ENCODE data around the gene STK39. TPM values are rescaled to one million over a fixed set of nuclear protein-coding genes. Genes with fewer than 3 reads are reported as not detected.
"Not testable (repeated sequence)": the region's sequence is repeated elsewhere in the genome, so short reads cannot be mapped to it uniquely, and the experiment has no call there.

The STK39 gene
- total RNA-seq, 1 experiment from 2014 or later = 2.9 TPM

DNA sequence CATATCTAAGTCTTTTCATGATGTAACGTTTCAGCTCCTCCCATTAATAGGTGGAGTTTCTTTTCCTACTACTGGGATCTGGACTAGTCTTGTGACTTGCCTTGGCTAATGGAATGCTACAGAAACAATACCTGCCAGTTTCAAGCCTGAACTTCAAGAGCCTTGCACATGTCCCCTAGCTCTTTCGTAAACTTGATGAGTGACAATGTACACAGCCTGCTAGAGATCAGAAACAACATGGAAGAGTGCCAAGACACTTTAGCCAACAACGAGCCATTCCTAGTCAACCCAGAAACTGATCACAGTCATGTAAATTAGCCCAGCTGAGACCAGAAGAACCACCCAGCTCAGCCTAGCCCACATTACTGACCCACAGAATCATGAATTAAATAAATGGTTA lies 24.8 kb upstream of the STK39 start:
- H3K4me3 Mint-ChIP-seq (ENCODE audit: unreplicated experiment) = no peak overlapping the region
- TF ChIP-seq, protein P1, sequence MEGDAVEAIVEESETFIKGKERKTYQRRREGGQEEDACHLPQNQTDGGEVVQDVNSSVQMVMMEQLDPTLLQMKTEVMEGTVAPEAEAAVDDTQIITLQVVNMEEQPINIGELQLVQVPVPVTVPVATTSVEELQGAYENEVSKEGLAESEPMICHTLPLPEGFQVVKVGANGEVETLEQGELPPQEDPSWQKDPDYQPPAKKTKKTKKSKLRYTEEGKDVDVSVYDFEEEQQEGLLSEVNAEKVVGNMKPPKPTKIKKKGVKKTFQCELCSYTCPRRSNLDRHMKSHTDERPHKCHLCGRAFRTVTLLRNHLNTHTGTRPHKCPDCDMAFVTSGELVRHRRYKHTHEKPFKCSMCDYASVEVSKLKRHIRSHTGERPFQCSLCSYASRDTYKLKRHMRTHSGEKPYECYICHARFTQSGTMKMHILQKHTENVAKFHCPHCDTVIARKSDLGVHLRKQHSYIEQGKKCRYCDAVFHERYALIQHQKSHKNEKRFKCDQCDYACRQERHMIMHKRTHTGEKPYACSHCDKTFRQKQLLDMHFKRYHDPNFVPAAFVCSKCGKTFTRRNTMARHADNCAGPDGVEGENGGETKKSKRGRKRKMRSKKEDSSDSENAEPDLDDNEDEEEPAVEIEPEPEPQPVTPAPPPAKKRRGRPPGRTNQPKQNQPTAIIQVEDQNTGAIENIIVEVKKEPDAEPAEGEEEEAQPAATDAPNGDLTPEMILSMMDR (IDR thresholded peaks at IDR 0.05; ENCODE audit: insufficient read depth in 1 of 2, low read depth in 1 of 2, low read length in 1 of 2, severe bottlenecking in 1 of 2, unreplicated experiment in 1 of 2) = no peak
- Histone ChIP-seq H3K4me3 (ENCODE audit: low read depth, low read length) (no peak overlapping the region), H3K9me3 (no peaks in the 10 kb centered on the region), H3K27me3 (replicated peaks; ENCODE audit: control insufficient read depth, insufficient read depth, low read length) (no peaks in the 10 kb centered on the region), H3K36me3 (ENCODE audit: control insufficient read depth, insufficient read depth, low read length) (no peaks in the 10 kb centered on the region), H3K4me1 (no peaks in the 10 kb centered on the region)
- no peaks in the 10 kb centered on the region for H3K4me1 Mint-ChIP-seq (ENCODE audit: low read depth, unreplicated experiment)
- peak in 1 of 2 experiments; percentile 26 for DNase-seq
- ChIA-PET CTCF (no interaction called here), POLR2A (no interaction called here)
- intact Hi-C loops (cut with micrococcal nuclease; ENCODE audit: unreplicated experiment) = no loop called here
- H3K27me3 Mint-ChIP-seq (ENCODE audit: insufficient read depth, unreplicated experiment) = peaks cover 4% of the 10 kb centered on the region
- H3K9me3 Mint-ChIP-seq (ENCODE audit: unreplicated experiment) = no peaks in the 10 kb centered on the region
- H3K27ac Mint-ChIP-seq (ENCODE audit: unreplicated experiment) = no peak overlapping the region
- no peaks in the 10 kb centered on the region for H3K36me3 Mint-ChIP-seq (ENCODE audit: insufficient read depth, unreplicated experiment)
- BruUV-seq (replicated peaks) = no TSS peak

DNA sequence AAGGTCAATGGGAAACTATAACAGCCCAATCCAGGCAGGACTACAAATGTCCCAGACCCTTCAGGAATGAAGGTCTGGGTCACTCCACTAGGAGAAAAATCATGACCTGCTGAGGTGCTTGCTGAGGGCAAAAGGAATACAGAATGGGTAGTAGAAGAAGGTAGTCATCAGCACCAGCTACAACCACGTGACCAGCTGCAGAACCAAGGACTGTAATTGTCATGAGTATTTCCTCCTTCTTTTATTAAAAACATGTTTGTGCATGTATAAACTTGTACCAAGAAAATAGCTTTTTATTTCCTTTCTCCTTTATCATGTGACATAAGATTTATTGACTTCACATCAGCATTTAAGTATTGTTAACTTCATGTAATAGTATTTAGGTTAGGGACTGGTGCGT lies 15.5 kb upstream of the STK39 start:
- POLR2A ChIA-PET; intact Hi-C loops (cut with micrococcal nuclease; ENCODE audit: unreplicated experiment); H3K9me3 ChIP-seq; CTCF ChIA-PET; H3K4me3 Mint-ChIP-seq (ENCODE audit: unreplicated experiment); H3K4me1 ChIP-seq; H3K4me3 ChIP-seq (ENCODE audit: low read depth, low read length); DNase-seq; H3K36me3 Mint-ChIP-seq (ENCODE audit: insufficient read depth, unreplicated experiment); H3K27me3 Mint-ChIP-seq (ENCODE audit: insufficient read depth, unreplicated experiment); H3K4me1 Mint-ChIP-seq (ENCODE audit: low read depth, unreplicated experiment); BruUV-seq (replicated peaks); H3K27ac Mint-ChIP-seq (ENCODE audit: unreplicated experiment); H3K27me3 ChIP-seq (replicated peaks; ENCODE audit: control insufficient read depth, insufficient read depth, low read length); H3K36me3 ChIP-seq (ENCODE audit: control insufficient read depth, insufficient read depth, low read length): not testable (repeated sequence)
- peaks cover 13% of the 10 kb centered on the region for H3K9me3 Mint-ChIP-seq (ENCODE audit: unreplicated experiment)

DNA sequence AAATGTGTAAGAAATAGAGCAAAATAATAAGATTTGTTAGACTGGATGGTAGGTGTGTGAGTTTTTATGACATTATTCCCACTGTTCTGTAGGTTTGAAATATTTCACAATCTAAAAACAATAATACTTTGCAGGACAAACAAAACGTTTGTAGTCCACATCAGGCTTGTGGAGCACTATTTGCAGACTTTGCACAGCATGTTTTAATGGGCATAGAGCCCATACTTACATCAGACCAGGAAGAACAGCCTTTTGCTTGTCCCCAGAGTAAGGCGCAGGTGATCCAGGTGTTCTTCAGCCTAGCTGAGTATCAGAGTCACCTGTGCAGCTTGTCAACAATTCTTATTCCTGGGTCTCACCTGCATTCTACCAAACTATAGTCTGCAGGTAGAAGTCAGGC lies 9.1 kb upstream of the STK39 start:
- no peaks in the 10 kb centered on the region for H3K4me1 Mint-ChIP-seq (ENCODE audit: low read depth, unreplicated experiment)
- peaks cover 13% of the 10 kb centered on the region for H3K9me3 Mint-ChIP-seq (ENCODE audit: unreplicated experiment)
- intact Hi-C loops (cut with micrococcal nuclease; ENCODE audit: unreplicated experiment) = no loop called here
- H3K27ac Mint-ChIP-seq (ENCODE audit: unreplicated experiment) = no peak overlapping the region
- POLR2A ChIA-PET = no interaction called here
- H3K36me3 Mint-ChIP-seq (ENCODE audit: insufficient read depth, unreplicated experiment) = no peaks in the 10 kb centered on the region
- no peak overlapping the region for H3K4me3 Mint-ChIP-seq (ENCODE audit: unreplicated experiment)
- H3K36me3 ChIP-seq (ENCODE audit: control insufficient read depth, insufficient read depth, low read length) = no peaks in the 10 kb centered on the region
- H3K27me3 ChIP-seq (replicated peaks; ENCODE audit: control insufficient read depth, insufficient read depth, low read length) = no peaks in the 10 kb centered on the region
- BruUV-seq (replicated peaks) = no TSS peak
- H3K27me3 Mint-ChIP-seq (ENCODE audit: insufficient read depth, unreplicated experiment) = no peaks in the 10 kb centered on the region
- TF ChIP-seq, protein P1 (IDR thresholded peaks at IDR 0.05; ENCODE audit: insufficient read depth in 1 of 2, low read depth in 1 of 2, low read length in 1 of 2, severe bottlenecking in 1 of 2, unreplicated experiment in 1 of 2) = no peak
- H3K4me3 ChIP-seq (ENCODE audit: low read depth, low read length) = no peak overlapping the region
- H3K4me1 ChIP-seq = peaks cover 4% of the 10 kb centered on the region; the same call in 1 of the 2 replicates
- CTCF ChIA-PET = no interaction called here
- no peaks in the 10 kb centered on the region; the same call in 1 of the 2 replicates for H3K9me3 ChIP-seq
- no peak for DNase-seq

DNA sequence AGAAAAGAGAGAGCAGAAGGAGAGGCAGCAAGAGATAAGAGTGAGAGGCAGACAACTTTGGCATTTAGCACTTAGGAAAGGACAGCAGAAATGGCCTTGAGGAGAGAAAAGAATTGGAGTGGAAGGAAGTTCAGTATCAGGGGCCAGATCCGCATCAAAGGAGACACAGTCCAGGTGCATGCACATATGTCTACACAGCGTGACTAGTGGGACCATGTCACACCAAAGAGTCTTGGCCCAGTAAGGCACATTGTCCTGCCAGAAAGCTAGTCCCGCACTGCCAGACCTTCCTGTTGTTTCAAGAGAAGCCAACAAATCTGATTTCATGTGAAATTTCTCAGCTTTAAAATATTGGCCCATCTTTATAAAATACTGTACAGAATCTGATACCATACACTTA lies 8.5 kb upstream of the STK39 start:
- Histone ChIP-seq H3K27me3 (replicated peaks; ENCODE audit: control insufficient read depth, insufficient read depth, low read length) (no peaks in the 10 kb centered on the region), H3K4me1 (peaks cover 4% of the 10 kb centered on the region; the same call in 1 of the 2 replicates), H3K9me3 (no peaks in the 10 kb centered on the region; the same call in 1 of the 2 replicates), H3K4me3 (ENCODE audit: low read depth, low read length) (no peak overlapping the region), H3K36me3 (ENCODE audit: control insufficient read depth, insufficient read depth, low read length) (no peaks in the 10 kb centered on the region)
- ChIA-PET CTCF (no interaction called here), POLR2A (no interaction called here)
- intact Hi-C loops (cut with micrococcal nuclease; ENCODE audit: unreplicated experiment) = no loop called here
- TF ChIP-seq, protein P1 (IDR thresholded peaks at IDR 0.05; ENCODE audit: insufficient read depth in 1 of 2, low read depth in 1 of 2, low read length in 1 of 2, severe bottlenecking in 1 of 2, unreplicated experiment in 1 of 2) = no peak
- Mint-ChIP-seq H3K36me3 (ENCODE audit: insufficient read depth, unreplicated experiment) (no peaks in the 10 kb centered on the region), H3K4me3 (ENCODE audit: unreplicated experiment) (no peak overlapping the region), H3K27me3 (ENCODE audit: insufficient read depth, unreplicated experiment) (no peaks in the 10 kb centered on the region), H3K4me1 (ENCODE audit: low read depth, unreplicated experiment) (no peaks in the 10 kb centered on the region), H3K27ac (ENCODE audit: unreplicated experiment) (no peak overlapping the region), H3K9me3 (ENCODE audit: unreplicated experiment) (peaks cover 13% of the 10 kb centered on the region)
- no TSS peak for BruUV-seq (replicated peaks)
- no peak for DNase-seq

Measured in Caco-2 (cell line).